H9 (cell line): ENCODE data around the gene GALNT16. TPM values are rescaled to one million over a fixed set of nuclear protein-coding genes. Genes with fewer than 3 reads are reported as not detected.

ENCODE experiments used
- DNase-seq: peaks from one replicate; pipeline ENCODE4 v3.0.0-alpha.2; 2017
- H2AFZ ChIP-seq: one replicate; pipeline ENCODE4 v1.6.1; 2013; ENCODE audit warnings: mild to moderate bottlenecking, low read length, control low read depth, moderate library complexity
- H2AK5ac ChIP-seq: 2 replicates; pipeline ENCODE4 v1.6.1; 2013; ENCODE audit warnings: low read length, control low read depth, mixed read lengths; ENCODE audit not compliant: insufficient read length
- H2BK120ac ChIP-seq: one replicate; pipeline ENCODE4 v1.6.1; 2013; ENCODE audit warnings: low read depth, mild to moderate bottlenecking, low read length, control low read depth, inconsistent platforms; ENCODE audit not compliant: poor library complexity, severe bottlenecking
- H2BK12ac ChIP-seq: 2 replicates; pipeline ENCODE4 v1.6.1; 2013; ENCODE audit warnings: low read length, control low read depth, mixed read lengths, low read depth; ENCODE audit not compliant: insufficient read length
- H2BK15ac ChIP-seq: 2 replicates; pipeline ENCODE4 v1.6.1; 2013; ENCODE audit warnings: low read depth, low read length, control low read depth
- H2BK20ac ChIP-seq: one replicate; pipeline ENCODE4 v1.6.1; 2013; ENCODE audit warnings: low read depth, mild to moderate bottlenecking, low read length, control low read depth, inconsistent platforms; ENCODE audit not compliant: poor library complexity, severe bottlenecking
- H2BK5ac ChIP-seq: 2 replicates; pipeline ENCODE4 v1.6.1; 2013; ENCODE audit warnings: low read length, control low read depth, mixed read lengths; ENCODE audit not compliant: insufficient read length
- H3K14ac ChIP-seq: 2 replicates; pipeline ENCODE4 v1.6.1; 2013; ENCODE audit warnings: low read length, control low read depth; ENCODE audit not compliant: insufficient read depth
- H3K18ac ChIP-seq: 2 replicates; pipeline ENCODE4 v1.6.1; 2013; ENCODE audit warnings: low read depth, mild to moderate bottlenecking, mixed read lengths, low read length, control low read depth; ENCODE audit not compliant: insufficient read length
- H3K23ac ChIP-seq: 2 replicates; pipeline ENCODE4 v1.6.1; 2013; ENCODE audit warnings: low read length, control low read depth, mixed read lengths, low read depth; ENCODE audit not compliant: insufficient read length
- H3K23me2 ChIP-seq: 2 replicates; pipeline ENCODE4 v1.6.1; 2013; ENCODE audit warnings: low read depth, mild to moderate bottlenecking, mixed read lengths, low read length, control low read depth; ENCODE audit not compliant: insufficient read length, poor library complexity, severe bottlenecking
- H3K27ac ChIP-seq: 2 replicates; pipeline ENCODE4 v1.5.1; 2013; ENCODE audit warnings: low read length, control low read depth, mixed read lengths, low read depth; ENCODE audit not compliant: insufficient read length
- H3K27me3 ChIP-seq: 2 replicates; pipeline ENCODE4 v1.6.1; 2013; ENCODE audit warnings: low read length, control low read depth, inconsistent platforms; ENCODE audit not compliant: insufficient read depth
- H3K4ac ChIP-seq: 2 replicates; pipeline ENCODE4 v1.6.1; 2013; ENCODE audit warnings: low read depth, mild to moderate bottlenecking, control low read depth, inconsistent platforms, low read length, moderate library complexity
- H3K4me1 ChIP-seq: 2 replicates; pipeline ENCODE4 v1.6.1; 2013; ENCODE audit warnings: low read length, control low read depth, inconsistent platforms; ENCODE audit not compliant: insufficient read depth
- H3K4me2 ChIP-seq: 2 replicates; pipeline ENCODE4 v1.6.1; 2013; ENCODE audit warnings: low read length, control low read depth, mixed read lengths; ENCODE audit not compliant: insufficient read length, insufficient read depth
- H3K56ac ChIP-seq: 2 replicates; pipeline ENCODE4 v1.6.1; 2013; ENCODE audit warnings: low read depth, mild to moderate bottlenecking, mixed read lengths, low read length, control low read depth; ENCODE audit not compliant: insufficient read length
- H3K79me1 ChIP-seq: 2 replicates; pipeline ENCODE4 v1.6.1; 2013; ENCODE audit warnings: low read depth, mild to moderate bottlenecking, moderate library complexity, low read length, control low read depth, inconsistent platforms; ENCODE audit not compliant: insufficient read depth, poor library complexity, severe bottlenecking
- H3K79me2 ChIP-seq: 2 replicates; pipeline ENCODE4 v1.6.1; 2013; ENCODE audit warnings: low read length, control low read depth, inconsistent platforms; ENCODE audit not compliant: insufficient read depth
- H3K9ac ChIP-seq: 2 replicates; pipeline ENCODE4 v1.6.1; 2013; ENCODE audit warnings: low read length, control low read depth, mixed read lengths; ENCODE audit not compliant: insufficient read length; ENCODE audit errors: extremely low read depth
- H3K9me3 ChIP-seq: one replicate; pipeline ENCODE4 v1.6.1; 2013; ENCODE audit warnings: low read depth, low read length, inconsistent platforms; ENCODE audit not compliant: control insufficient read depth
- H3T11ph ChIP-seq: one replicate; pipeline ENCODE4 v1.6.1; 2013; ENCODE audit warnings: mild to moderate bottlenecking, low read length, control low read depth, inconsistent platforms
- H4K20me1 ChIP-seq: one replicate; pipeline ENCODE4 v1.6.1; 2013; ENCODE audit not compliant: control insufficient read depth, insufficient read length, insufficient read depth
- H4K5ac ChIP-seq: 2 replicates; pipeline ENCODE4 v1.6.1; 2013; ENCODE audit warnings: low read depth, mild to moderate bottlenecking, mixed read lengths, low read length, control low read depth; ENCODE audit not compliant: insufficient read length
- H4K8ac ChIP-seq: replicated peaks from 2 replicates; pipeline ENCODE4 v1.6.1; 2013; ENCODE audit warnings: low read length, control low read depth, mixed read lengths, low read depth; ENCODE audit not compliant: insufficient read length
- H4K91ac ChIP-seq: 2 replicates; pipeline ENCODE4 v1.6.1; 2013; ENCODE audit warnings: low read depth, mild to moderate bottlenecking, moderate library complexity, mixed read lengths, low read length, control low read depth; ENCODE audit not compliant: insufficient read length
- H3K27ac Mint-ChIP-seq, 3 experiments: 2 replicates in 2 of 3; 3 replicates in 1 of 3; pipeline ENCODE4 v1.8.0; 2020 to 2021; ENCODE audit warnings: mixed read lengths in 3 of 3, mild to moderate bottlenecking in 1 of 3, moderate library complexity in 1 of 3
- H3K27me3 Mint-ChIP-seq: 2 replicates; pipeline ENCODE4 v1.8.0; 2021; ENCODE audit warnings: low read depth, mild to moderate bottlenecking, moderate library complexity, mixed read lengths
- H3K36me3 Mint-ChIP-seq, 3 experiments: 2 replicates in 2 of 3; 3 replicates in 1 of 3; pipeline ENCODE4 v1.8.0; 2020 to 2021; ENCODE audit warnings: low read depth in 3 of 3, mixed read lengths in 3 of 3; ENCODE audit not compliant: insufficient read depth in 1 of 3
- H3K4me1 Mint-ChIP-seq, 2 experiments: 2 replicates each; pipeline ENCODE4 v1.8.0; 2020; ENCODE audit warnings: mixed read lengths in 2 of 2
- H3K4me3 Mint-ChIP-seq, 2 experiments: 2 replicates in 1 of 2; 3 replicates in 1 of 2; pipeline ENCODE4 v1.8.0; 2020 to 2021; ENCODE audit warnings: mild to moderate bottlenecking in 2 of 2, mixed read lengths in 2 of 2, moderate library complexity in 1 of 2
- H3K9me3 Mint-ChIP-seq, 2 experiments: 2 replicates in 1 of 2; 3 replicates in 1 of 2; pipeline ENCODE4 v1.8.0; 2020; ENCODE audit warnings: mild to moderate bottlenecking in 2 of 2, mixed read lengths in 2 of 2, moderate library complexity in 1 of 2
- WGBS: extraction: QIAGEN DNeasy Blood & Tissue Kit; methylation state at CpG from one replicate; pipeline ENCODE4 v1.1.7; 2013; ENCODE audit warnings: missing lambda C conversion rate, low lambda C conversion rate, mixed read lengths; ENCODE audit not compliant: insufficient read length; ENCODE audit errors: extremely low coverage; 5-methylcytosine and 5-hydroxymethylcytosine counted together
- total RNA-seq: library from RNA; stranded (reverse); gene quantifications from 2 replicates; pipeline ENCODE4 v1.2.1, GENCODE V29; 2021
- TF ChIP-seq, protein P1 (sequence below): fragments of 200-600 bp; sonication (generic); conservative IDR thresholded peaks from 3 replicates; pipeline ENCODE4 v1.8.0; 2021; ENCODE audit warnings: antibody characterized with exemption, mild to moderate bottlenecking

GALNT16 gene
- total RNA-seq, 1 experiment from 2014 or later = 2.3 TPM

DNA sequence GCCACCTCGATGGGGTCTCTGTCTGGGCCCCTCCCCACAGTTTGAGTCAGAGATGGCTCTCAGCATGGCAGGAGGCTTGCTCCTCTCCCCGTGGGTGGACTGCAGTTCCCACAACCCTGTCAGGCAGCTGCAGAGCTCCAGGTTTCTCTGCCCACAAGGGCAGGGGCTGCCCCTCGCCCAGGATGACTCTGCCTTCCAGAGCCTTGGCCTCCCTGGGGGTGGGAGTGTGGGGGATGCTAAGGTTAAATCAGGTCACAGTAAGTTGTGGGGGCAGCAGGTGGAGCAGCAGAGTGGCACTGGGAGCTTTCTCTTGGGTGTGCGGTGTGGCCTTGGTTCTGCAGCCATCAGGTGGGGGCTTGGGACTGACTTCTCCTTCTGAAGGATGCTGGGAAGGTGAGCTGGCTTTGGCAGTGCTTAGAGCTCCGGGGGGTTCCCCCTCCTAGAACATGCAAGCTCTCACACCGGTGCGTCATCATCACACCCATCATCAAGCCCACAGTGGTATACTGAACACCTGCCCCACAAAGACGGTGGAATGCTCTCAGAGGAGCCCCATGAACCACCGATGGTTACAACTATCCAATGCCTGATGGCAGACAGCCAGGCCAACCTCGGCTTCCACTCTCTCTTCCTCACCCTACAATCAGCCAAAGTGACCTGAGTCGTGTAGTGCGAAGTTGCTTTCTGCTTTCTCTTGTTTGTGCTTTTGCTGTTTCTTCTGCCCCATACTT, 98.4 kb downstream of the GALNT16 start:
- no peak overlapping the region for H2BK12ac ChIP-seq
- H3K23me2 ChIP-seq = no peaks in the 10 kb centered on the region
- no peaks in the 10 kb centered on the region for H3K79me1 ChIP-seq
- no peaks in the 10 kb centered on the region for H3K36me3 Mint-ChIP-seq
- no peaks in the 10 kb centered on the region for H3K9me3 Mint-ChIP-seq
- no peak overlapping the region for H2AFZ ChIP-seq
- H3K9ac ChIP-seq = no peak overlapping the region
- H2BK120ac ChIP-seq = no peak overlapping the region
- no peak overlapping the region for H3K27ac ChIP-seq
- H4K20me1 ChIP-seq = no peaks in the 10 kb centered on the region
- H3K4me2 ChIP-seq = no peak overlapping the region
- H2BK20ac ChIP-seq = no peak overlapping the region
- H3T11ph ChIP-seq = no peak overlapping the region
- DNase-seq = no peak
- H3K27me3 Mint-ChIP-seq = no peaks in the 10 kb centered on the region; the same call in 1 of the 2 replicates
- no peak overlapping the region for H3K27ac Mint-ChIP-seq
- H3K18ac ChIP-seq = no peak overlapping the region
- no CpG with 5 or more reads among the region's 12 CpGs for WGBS
- no peaks in the 10 kb centered on the region for H3K4me1 ChIP-seq
- no peak overlapping the region for H4K5ac ChIP-seq
- no peak overlapping the region for H4K91ac ChIP-seq
- H3K79me2 ChIP-seq = no peaks in the 10 kb centered on the region
- H3K4ac ChIP-seq = no peak overlapping the region
- H3K27me3 ChIP-seq = no peaks in the 10 kb centered on the region
- H3K23ac ChIP-seq = no peak overlapping the region
- H2BK5ac ChIP-seq = no peak overlapping the region
- no peak overlapping the region for H2AK5ac ChIP-seq
- no peaks in the 10 kb centered on the region for H3K9me3 ChIP-seq
- no peak overlapping the region for H2BK15ac ChIP-seq
- H3K4me1 Mint-ChIP-seq = peaks cover 0 to 4% of the 10 kb centered on the region in 2 experiments; a peak in 3 of 4 replicates
- no peak overlapping the region for H3K4me3 Mint-ChIP-seq
- H3K14ac ChIP-seq = no peak overlapping the region
- TF ChIP-seq, protein P1, sequence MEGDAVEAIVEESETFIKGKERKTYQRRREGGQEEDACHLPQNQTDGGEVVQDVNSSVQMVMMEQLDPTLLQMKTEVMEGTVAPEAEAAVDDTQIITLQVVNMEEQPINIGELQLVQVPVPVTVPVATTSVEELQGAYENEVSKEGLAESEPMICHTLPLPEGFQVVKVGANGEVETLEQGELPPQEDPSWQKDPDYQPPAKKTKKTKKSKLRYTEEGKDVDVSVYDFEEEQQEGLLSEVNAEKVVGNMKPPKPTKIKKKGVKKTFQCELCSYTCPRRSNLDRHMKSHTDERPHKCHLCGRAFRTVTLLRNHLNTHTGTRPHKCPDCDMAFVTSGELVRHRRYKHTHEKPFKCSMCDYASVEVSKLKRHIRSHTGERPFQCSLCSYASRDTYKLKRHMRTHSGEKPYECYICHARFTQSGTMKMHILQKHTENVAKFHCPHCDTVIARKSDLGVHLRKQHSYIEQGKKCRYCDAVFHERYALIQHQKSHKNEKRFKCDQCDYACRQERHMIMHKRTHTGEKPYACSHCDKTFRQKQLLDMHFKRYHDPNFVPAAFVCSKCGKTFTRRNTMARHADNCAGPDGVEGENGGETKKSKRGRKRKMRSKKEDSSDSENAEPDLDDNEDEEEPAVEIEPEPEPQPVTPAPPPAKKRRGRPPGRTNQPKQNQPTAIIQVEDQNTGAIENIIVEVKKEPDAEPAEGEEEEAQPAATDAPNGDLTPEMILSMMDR = no peak
- no peak overlapping the region for H3K56ac ChIP-seq
- no peak overlapping the region for H4K8ac ChIP-seq
